H1 (cell line): ENCODE measurements around the gene RELL2. TPM values are rescaled to one million over a fixed set of nuclear protein-coding genes. Genes with fewer than 3 reads are reported as not detected.

ENCODE experiments used
- CTCF ChIA-PET: fragments of 300-600 bp; sonication (Branson Sonifier 250); formaldehyde crosslinking; loops from one replicate; lab custom pipeline; 2021; ENCODE audit not compliant: partially characterized antibody; lab: Charles Lee
- POLR2A ChIA-PET: fragments of 300-600 bp; sonication (Branson Sonifier 250); formaldehyde crosslinking; loops from one replicate; lab custom pipeline; 2021; ENCODE audit warnings: inconsistent platforms; ENCODE audit not compliant: partially characterized antibody; lab: Charles Lee
- DNase-seq, 2 experiments: peaks; one replicate each; pipeline versions ENCODE4 v3.0.0 to v3.0.0-alpha.2; 2010 to 2022; ENCODE audit warnings: low spot score in 2 of 2, low read depth in 1 of 2, mixed read lengths in 1 of 2
- FAIRE-seq: peaks from 2 replicates; lab custom pipeline; 2011; peaks lifted over from hg19 to GRCh38; lab: Jason Lieb, UNC
- H2AFZ ChIP-seq: 2 replicates; pipeline ENCODE4 v1.8.1; 2012; ENCODE audit warnings: low read length, inconsistent platforms
- H2AK5ac ChIP-seq: 2 replicates; pipeline ENCODE4 v1.6.1; 2013; ENCODE audit warnings: low read depth, low read length
- H2BK120ac ChIP-seq: replicated peaks from 2 replicates; pipeline ENCODE3; 2013; ENCODE audit warnings: low read depth, low read length, inconsistent platforms
- H2BK12ac ChIP-seq: 2 replicates; pipeline ENCODE4 v1.6.1; 2013; ENCODE audit warnings: low read depth, low read length
- H2BK15ac ChIP-seq: 2 replicates; pipeline ENCODE4 v1.6.1; 2013; ENCODE audit warnings: low read length
- H2BK20ac ChIP-seq: 2 replicates; pipeline ENCODE4 v1.6.1; 2013; ENCODE audit warnings: low read length
- H2BK5ac ChIP-seq: 2 replicates; pipeline ENCODE4 v1.6.1; 2013; ENCODE audit warnings: low read depth, low read length
- H3K14ac ChIP-seq: 2 replicates; pipeline ENCODE4 v1.6.1; 2013; ENCODE audit warnings: inconsistent platforms; ENCODE audit not compliant: insufficient read length
- H3K18ac ChIP-seq: 2 replicates; pipeline ENCODE4 v1.6.1; 2013; ENCODE audit warnings: low read length; ENCODE audit errors: extremely low read depth
- H3K23ac ChIP-seq: 2 replicates; pipeline ENCODE4 v1.6.1; 2013; ENCODE audit warnings: inconsistent platforms; ENCODE audit not compliant: insufficient read length
- H3K23me2 ChIP-seq: 2 replicates; pipeline ENCODE4 v1.6.1; 2013; ENCODE audit warnings: low read depth, low read length
- H3K27ac ChIP-seq: 2 replicates; pipeline ENCODE4 v1.6.1; 2011; ENCODE audit warnings: low read depth, low read length, inconsistent platforms
- H3K27me3 ChIP-seq, 4 experiments: replicated peaks in 1 of 4; 1 replicate in 1 of 4; 2 replicates in 3 of 4; pipeline versions ENCODE4 v1.6.1 to v1.8.1; 2011 to 2013; ENCODE audit warnings: low read length in 3 of 4, mild to moderate bottlenecking in 3 of 4, inconsistent platforms in 2 of 4, mixed read lengths in 2 of 4, moderate library complexity in 1 of 4; ENCODE audit not compliant: control insufficient read depth in 3 of 4, insufficient read depth in 3 of 4; ENCODE audit errors: extremely low read depth in 1 of 4
- H3K36me3 ChIP-seq, 4 experiments: 2 replicates each; pipeline versions ENCODE4 v1.6.1 to v1.8.1; 2011 to 2013; ENCODE audit warnings: mild to moderate bottlenecking in 4 of 4, low read length in 3 of 4, moderate library complexity in 2 of 4, control low read depth in 1 of 4, inconsistent platforms in 1 of 4; ENCODE audit not compliant: insufficient read depth in 4 of 4, control insufficient read depth in 2 of 4
- H3K4ac ChIP-seq: replicated peaks from 2 replicates; pipeline ENCODE3; 2013; ENCODE audit warnings: low read length, low read depth, mixed read lengths, inconsistent platforms; ENCODE audit not compliant: insufficient read length
- H3K4me1 ChIP-seq, 4 experiments: replicated peaks in 1 of 4; 1 replicate in 1 of 4; 2 replicates in 3 of 4; pipeline versions ENCODE4 v1.6.1 to v1.8.1; 2011 to 2013; ENCODE audit warnings: low read length in 3 of 4, inconsistent platforms in 2 of 4, mixed read lengths in 1 of 4; ENCODE audit not compliant: insufficient read depth in 4 of 4, control insufficient read depth in 3 of 4
- H3K4me2 ChIP-seq, 2 experiments: 2 replicates each; pipeline versions ENCODE4 v1.6.1 to v1.8.1; 2011 to 2013; ENCODE audit warnings: low read depth in 2 of 2, low read length in 2 of 2, control low read depth in 1 of 2, inconsistent platforms in 1 of 2, mild to moderate bottlenecking in 1 of 2; ENCODE audit not compliant: insufficient read depth in 1 of 2
- H3K4me3 ChIP-seq, 4 experiments: fragments of 200-600, 300-600 bp in 1 of 4; sonication (generic), shearing (Covaris generic), sonication (Bioruptor Twin) in 1 of 4; 2 replicates each; pipeline versions ENCODE4 v1.5.1 to v1.8.1; 2011 to 2016; ENCODE audit warnings: low read length in 4 of 4, low read depth in 3 of 4, control low read depth in 2 of 4, inconsistent platforms in 2 of 4, mild to moderate bottlenecking in 2 of 4, mixed read lengths in 1 of 4, moderate library complexity in 1 of 4; ENCODE audit not compliant: insufficient read depth in 2 of 4; ENCODE audit errors: extremely low read depth in 1 of 4
- H3K56ac ChIP-seq: replicated peaks from 2 replicates; pipeline ENCODE3; 2013; ENCODE audit warnings: low read depth, mild to moderate bottlenecking, mixed read lengths, low read length, inconsistent platforms; ENCODE audit not compliant: insufficient read length
- H3K79me1 ChIP-seq: 2 replicates; pipeline ENCODE4 v1.6.1; 2013; ENCODE audit warnings: low read depth, low read length, control low read depth
- H3K79me2 ChIP-seq, 2 experiments: 2 replicates each; pipeline versions ENCODE4 v1.6.1 to v1.8.1; 2012 to 2013; ENCODE audit warnings: low read length in 2 of 2, mild to moderate bottlenecking in 2 of 2, inconsistent platforms in 1 of 2; ENCODE audit not compliant: insufficient read depth in 2 of 2, control insufficient read depth in 1 of 2
- H3K9ac ChIP-seq, 4 experiments: replicated peaks in 1 of 4; 1 replicate in 1 of 4; 2 replicates in 3 of 4; pipeline versions ENCODE4 v1.6.1 to v1.8.1; 2011 to 2013; ENCODE audit warnings: low read depth in 3 of 4, low read length in 3 of 4, control low read depth in 2 of 4, mild to moderate bottlenecking in 2 of 4, moderate library complexity in 2 of 4, inconsistent platforms in 1 of 4; ENCODE audit errors: extremely low read depth in 1 of 4
- H3K9me3 ChIP-seq, 2 experiments: 2 replicates each; pipeline versions ENCODE4 v1.6.1 to v1.8.1; 2012 to 2013; ENCODE audit warnings: mild to moderate bottlenecking in 2 of 2, moderate library complexity in 2 of 2, control low read depth in 1 of 2, inconsistent platforms in 1 of 2, low read depth in 1 of 2, low read length in 1 of 2, mixed read lengths in 1 of 2; ENCODE audit not compliant: insufficient read depth in 2 of 2
- H4K20me1 ChIP-seq, 2 experiments: replicated peaks in 1 of 2; 2 replicates each; pipeline versions ENCODE3 to v1.8.1; 2011 to 2013; ENCODE audit warnings: inconsistent platforms in 2 of 2, low read length in 2 of 2, mild to moderate bottlenecking in 1 of 2; ENCODE audit not compliant: insufficient read depth in 2 of 2, control insufficient read depth in 1 of 2
- H4K5ac ChIP-seq: 2 replicates; pipeline ENCODE4 v1.6.1; 2013; ENCODE audit warnings: low read length, low read depth, mixed read lengths, inconsistent platforms; ENCODE audit not compliant: insufficient read length
- H4K8ac ChIP-seq: 2 replicates; pipeline ENCODE4 v1.8.0; 2013; ENCODE audit warnings: mild to moderate bottlenecking, moderate library complexity, low read length, inconsistent platforms; ENCODE audit not compliant: insufficient read depth; ENCODE audit errors: extremely low read depth
- H4K91ac ChIP-seq: replicated peaks from 2 replicates; pipeline ENCODE3; 2013; ENCODE audit warnings: low read length, mixed read lengths, inconsistent platforms; ENCODE audit not compliant: insufficient read length
- HDAC6 ChIP-seq: IDR thresholded peaks from one replicate; pipeline ENCODE4 v1.7.1; 2012; ENCODE audit warnings: low read depth, mild to moderate bottlenecking, inconsistent platforms, low read length, moderate library complexity
- JUND ChIP-seq: IDR thresholded peaks from 2 replicates; pipeline ENCODE4 v1.6.1; 2011; ENCODE audit warnings: mild to moderate bottlenecking, improper control_type of control experiment, low read length
- PHF8 ChIP-seq: fragments of 200-600 bp; sonication (generic); conservative IDR thresholded peaks from 2 replicates; pipeline ENCODE4 v1.7.1; 2012; ENCODE audit warnings: low read depth, mild to moderate bottlenecking, inconsistent platforms, low read length, moderate library complexity
- RBBP5 ChIP-seq: IDR thresholded peaks from 2 replicates; pipeline ENCODE4 v1.7.1; 2012; ENCODE audit warnings: low read depth, mild to moderate bottlenecking, inconsistent platforms, low read length, moderate library complexity, borderline replicate concordance
- SAP30 ChIP-seq: fragments of 300-600 bp; sonication (generic); IDR thresholded peaks from 2 replicates; pipeline ENCODE4 v1.7.1; 2012; ENCODE audit warnings: low read length, moderate library complexity, mild to moderate bottlenecking, inconsistent platforms; ENCODE audit not compliant: insufficient read depth, insufficient replicate concordance
- SIX5 ChIP-seq: IDR thresholded peaks from 2 replicates; pipeline ENCODE4 v1.6.1; 2011; ENCODE audit warnings: mild to moderate bottlenecking, low read depth, low read length
- SUZ12 ChIP-seq: fragments of 200-600 bp; sonication (generic); IDR thresholded peaks from 2 replicates; pipeline ENCODE4 v1.6.1; 2012; ENCODE audit warnings: mild to moderate bottlenecking, inconsistent platforms, low read length, moderate library complexity, mixed read lengths
- TAF1 ChIP-seq: IDR thresholded peaks from 2 replicates; pipeline ENCODE4 v1.6.1; 2011; ENCODE audit warnings: mild to moderate bottlenecking, low read depth, low read length
- TEAD4 ChIP-seq: IDR thresholded peaks from 2 replicates; pipeline ENCODE4 v1.6.1; 2012; ENCODE audit warnings: low read depth, low read length, inconsistent platforms, mixed read lengths
- WGBS, 2 experiments: shearing (Covaris generic) in 1 of 2; methylation state at CpG; one replicate each; pipeline versions ENCODE4 v1.1.6 to v1.1.7; 2013 to 2015; ENCODE audit warnings: low lambda C conversion rate in 2 of 2, mixed read lengths in 2 of 2, inconsistent platforms in 1 of 2, low coverage in 1 of 2, missing lambda C conversion rate in 1 of 2; ENCODE audit not compliant: insufficient replicate concordance in 2 of 2, insufficient coverage in 1 of 2, insufficient read length in 1 of 2; ENCODE audit errors: extremely low coverage in 1 of 2, missing lambda C conversion rate in 1 of 2; 5-methylcytosine and 5-hydroxymethylcytosine counted together
- polyA plus RNA-seq, 7 experiments: library from polyadenylated mRNA; depleted of rRNA in 3 of 7; stranded (reverse) in 5 of 7; unstranded in 2 of 7; fragments of >200 nt in 5 of 7; fragments of 200-250 nt in 2 of 7; gene quantifications; 1 replicate in 5 of 7; 2 replicates in 1 of 7; 4 replicates in 1 of 7; pipeline versions ENCODE4 v1.2.1 to v1.2.3, GENCODE V29; 2011 to 2013; ENCODE audit warnings: missing spikeins in 2 of 7, mixed read lengths in 2 of 7
- total RNA-seq: library from RNA; stranded (reverse); fragmentation: NEBNext Ultra II Directional; extraction: Animal tissue kit (Norgen Biotek cat#: 25700); gene quantifications from 2 replicates; pipeline ENCODE4 v1.2.1, GENCODE V29; 2021
- TF ChIP-seq, protein P1 (sequence below), 3 experiments: IDR thresholded peaks; 1 replicate in 2 of 3; 2 replicates in 1 of 3; pipeline versions ENCODE4 v1.5.1 to v1.6.1; 2011; ENCODE audit warnings: low read length in 3 of 3, mild to moderate bottlenecking in 3 of 3, inconsistent platforms in 2 of 3, low read depth in 1 of 3, moderate library complexity in 1 of 3; ENCODE audit not compliant: insufficient read depth in 1 of 3; ENCODE audit errors: control extremely low read depth in 1 of 3

RELL2 gene
- total and polyA plus RNA-seq, 2 of the 8 experiments (the other 6 are each of a cell fraction or from before 2014, with no cell fraction given) = 18.6 to 23.7 TPM

DNA sequence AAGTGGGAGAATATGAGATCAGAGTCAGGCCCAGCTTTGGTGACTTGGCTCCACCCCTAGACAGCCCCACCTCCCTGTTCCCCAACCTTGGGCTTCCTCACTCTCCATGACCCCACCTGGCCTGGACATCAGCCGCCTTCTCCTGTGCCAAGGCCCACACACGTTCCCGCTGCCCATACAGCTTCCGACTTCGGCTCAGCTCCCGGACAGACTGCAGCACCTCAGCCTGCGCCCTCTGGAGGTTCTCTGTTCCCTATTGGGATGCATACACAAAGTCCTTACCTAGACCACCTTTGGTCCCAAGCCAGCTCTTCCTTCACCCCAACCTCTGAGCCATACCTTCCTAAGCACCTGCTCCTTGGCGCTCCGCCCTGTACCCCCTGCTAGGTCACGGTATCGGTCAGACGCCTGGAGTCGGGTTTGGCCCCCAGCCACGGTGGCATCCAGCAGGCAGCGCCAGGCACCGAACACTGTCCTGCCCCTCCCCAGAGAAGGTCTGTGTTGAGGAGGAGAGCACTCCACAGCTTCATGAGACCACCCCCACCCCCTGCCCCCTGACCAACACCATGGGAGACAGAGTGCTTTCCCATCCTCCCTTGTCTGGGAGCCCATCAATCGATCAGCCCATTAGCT, 12.4 kb downstream of the RELL2 start:
- peaks cover 3% of the 10 kb centered on the region; the same call in 1 of the 2 replicates for H3K23me2 ChIP-seq
- H3K14ac ChIP-seq = no peak overlapping the region
- H3K18ac ChIP-seq = no peak overlapping the region
- H3K4ac ChIP-seq = no peak overlapping the region
- H3K4me2 ChIP-seq = no peak overlapping the region
- H3K27ac ChIP-seq = no peak overlapping the region
- 90% methylated on average over 17 of the region's 17 CpGs; no CpG with 5 or more reads in 1 of the 2 experiments for WGBS, 2 experiments
- no peak overlapping the region for H4K5ac ChIP-seq
- H4K91ac ChIP-seq = no peak overlapping the region
- no peak overlapping the region for H2BK120ac ChIP-seq
- no peak overlapping the region for H3K56ac ChIP-seq
- no peak overlapping the region for H3K4me3 ChIP-seq
- FAIRE-seq (no peak), DNase-seq (no peak)
- H2BK15ac ChIP-seq = no peak overlapping the region
- H4K20me1 ChIP-seq = peaks cover 0 to 2% of the 10 kb centered on the region in 2 experiments
- no peak overlapping the region for H2BK12ac ChIP-seq
- no peak overlapping the region for H2AK5ac ChIP-seq
- peaks cover 0 to 15% (median 5%) of the 10 kb centered on the region in 4 experiments; a peak in 5 of 8 replicates for H3K36me3 ChIP-seq
- no peak overlapping the region for H2BK20ac ChIP-seq
- H2AFZ ChIP-seq = no peak overlapping the region
- no peaks in the 10 kb centered on the region; a peak in 1 of 7 replicates for H3K27me3 ChIP-seq
- POLR2A ChIA-PET = interaction anchor here (1.0 to 7.3 kb wide), 4 partner anchors 9 to 33 kb away, joined by 3 to 96 read pairs (median 6); partner anchors contain the start of genes HDAC3 and RELL2
- no peaks in the 10 kb centered on the region for H3K9me3 ChIP-seq
- H3K79me1 ChIP-seq = peaks cover 3% of the 10 kb centered on the region; the same call in 1 of the 2 replicates
- H2BK5ac ChIP-seq = no peak overlapping the region
- CTCF ChIA-PET = interaction anchor here (0.6 to 4.2 kb wide), 5 partner anchors 11 to 30 kb away, joined by 3 to 21 read pairs (median 3); partner anchors contain the start of gene DIAPH1
- H3K4me1 ChIP-seq = peaks cover 2 to 8% (median 6%) of the 10 kb centered on the region in 4 experiments; a peak in 6 of 7 replicates
- no peak overlapping the region; the same call in 1 of the 2 replicates for H4K8ac ChIP-seq
- no peaks in the 10 kb centered on the region for H3K79me2 ChIP-seq
- H3K23ac ChIP-seq = no peak overlapping the region
- no peak overlapping the region for H3K9ac ChIP-seq
- no peak for TF ChIP-seq RBBP5
- TF ChIP-seq SUZ12 = no peak
- no peak for TF ChIP-seq HDAC6
- TF ChIP-seq JUND = no peak
- no peak for TF ChIP-seq PHF8
- TF ChIP-seq TEAD4 = no peak
- no peak for TF ChIP-seq SIX5
- TF ChIP-seq, protein P1, sequence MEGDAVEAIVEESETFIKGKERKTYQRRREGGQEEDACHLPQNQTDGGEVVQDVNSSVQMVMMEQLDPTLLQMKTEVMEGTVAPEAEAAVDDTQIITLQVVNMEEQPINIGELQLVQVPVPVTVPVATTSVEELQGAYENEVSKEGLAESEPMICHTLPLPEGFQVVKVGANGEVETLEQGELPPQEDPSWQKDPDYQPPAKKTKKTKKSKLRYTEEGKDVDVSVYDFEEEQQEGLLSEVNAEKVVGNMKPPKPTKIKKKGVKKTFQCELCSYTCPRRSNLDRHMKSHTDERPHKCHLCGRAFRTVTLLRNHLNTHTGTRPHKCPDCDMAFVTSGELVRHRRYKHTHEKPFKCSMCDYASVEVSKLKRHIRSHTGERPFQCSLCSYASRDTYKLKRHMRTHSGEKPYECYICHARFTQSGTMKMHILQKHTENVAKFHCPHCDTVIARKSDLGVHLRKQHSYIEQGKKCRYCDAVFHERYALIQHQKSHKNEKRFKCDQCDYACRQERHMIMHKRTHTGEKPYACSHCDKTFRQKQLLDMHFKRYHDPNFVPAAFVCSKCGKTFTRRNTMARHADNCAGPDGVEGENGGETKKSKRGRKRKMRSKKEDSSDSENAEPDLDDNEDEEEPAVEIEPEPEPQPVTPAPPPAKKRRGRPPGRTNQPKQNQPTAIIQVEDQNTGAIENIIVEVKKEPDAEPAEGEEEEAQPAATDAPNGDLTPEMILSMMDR (IDR thresholded peaks at IDR 0.05; ENCODE audit: control extremely low read depth in 1 of 3, insufficient read depth in 1 of 3, low read depth in 1 of 3, low read length in 3 of 3) = no peak
- TF ChIP-seq SAP30 = no peak
- no peak for TF ChIP-seq TAF1
